Measurements from ENCODE around the gene PAH. TPM values are rescaled to one million over a fixed set of nuclear protein-coding genes. Genes with fewer than 3 reads are reported as not detected.

PAH gene
- total RNA-seq, 3 donors from 2014 or later = 2.8 TPM; not detected in 2

DNA sequence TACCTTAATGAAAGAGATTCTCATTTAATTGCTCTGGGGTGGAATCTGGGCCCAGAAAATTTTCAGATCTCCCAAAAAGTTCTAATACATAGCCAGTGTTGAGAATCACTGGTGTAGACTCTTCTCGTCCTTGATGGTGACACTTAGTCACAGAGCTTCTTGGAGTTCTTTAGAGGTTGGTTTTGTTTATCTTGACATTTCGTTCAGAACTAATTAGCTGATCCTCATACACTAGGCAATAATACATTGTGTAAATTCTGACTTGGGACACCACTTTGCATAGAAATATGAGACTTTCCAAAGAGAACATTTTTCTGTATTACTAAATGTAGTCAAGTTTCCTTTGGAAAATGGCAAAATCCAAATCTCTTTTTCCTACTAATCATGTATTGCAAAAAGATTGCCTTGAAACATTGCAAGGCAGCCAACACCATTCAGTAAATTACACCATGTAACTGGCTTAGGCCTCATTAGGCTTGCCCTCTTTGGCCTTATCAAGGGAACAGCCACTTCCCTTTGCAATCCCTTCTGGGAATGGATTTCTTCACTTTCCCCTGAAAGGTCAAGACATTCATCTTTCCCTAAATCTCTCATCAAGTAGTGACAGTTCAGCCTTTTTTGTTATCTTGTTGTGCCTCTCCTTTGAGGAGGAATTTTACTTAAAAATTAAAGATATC lies 102.2 kb downstream of the PAH start:
- intact Hi-C loops (cut with DNase I; ENCODE audit: low total_unique reads) = no loop called here
- H3K27me3 ChIP-seq = no peaks in the 10 kb centered on the region
- H3K27ac ChIP-seq = peak overlapping the region in 1 of 2 donors; percentile 35
- H3K4me1 ChIP-seq = no peaks in the 10 kb centered on the region
- no peak overlapping the region for H3K4me3 ChIP-seq
- no peak for DNase-seq (ENCODE audit: low spot score in 2 of 2)
- TF ChIP-seq CTCF (IDR thresholded peaks at IDR 0.05) (no peak), POLR2A (IDR thresholded peaks at IDR 0.05) (no peak), POLR2AphosphoS5 (IDR thresholded peaks at IDR 0.05) (peak in 1 of 3 donors; percentile 86)
- H3K36me3 ChIP-seq = no peaks in the 10 kb centered on the region
- H3K9me3 ChIP-seq = no peaks in the 10 kb centered on the region

DNA sequence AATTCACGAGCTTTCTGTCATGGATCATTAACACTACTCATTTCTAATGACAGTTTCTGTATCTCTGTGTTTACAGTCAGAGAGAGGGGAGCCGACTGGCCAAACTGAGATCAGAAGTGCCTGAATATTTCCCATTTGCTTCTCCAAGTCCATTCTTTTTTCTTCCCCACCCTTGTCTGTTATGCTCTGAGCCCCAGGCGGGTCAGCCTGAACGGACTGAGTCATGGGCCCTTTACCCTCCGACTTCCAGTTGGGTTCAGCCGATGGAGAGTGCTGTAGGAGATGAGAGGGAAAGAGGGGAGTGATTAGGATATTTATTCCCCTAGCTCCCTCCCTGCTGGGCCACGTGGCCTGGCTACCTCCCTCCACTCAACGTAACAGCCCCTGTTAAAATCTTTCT lies 104.7 kb downstream of the PAH start:
- DNase-seq (ENCODE audit: low spot score in 2 of 2) = no peak
- no peaks in the 10 kb centered on the region for H3K9me3 ChIP-seq
- H3K27me3 ChIP-seq = no peaks in the 10 kb centered on the region
- no peaks in the 10 kb centered on the region for H3K36me3 ChIP-seq
- no peaks in the 10 kb centered on the region for H3K4me1 ChIP-seq
- intact Hi-C loops (cut with DNase I; ENCODE audit: low total_unique reads) = no loop called here
- H3K4me3 ChIP-seq = no peak overlapping the region
- TF ChIP-seq POLR2AphosphoS5 (IDR thresholded peaks at IDR 0.05) (no peak), CTCF (IDR thresholded peaks at IDR 0.05) (no peak), POLR2A (IDR thresholded peaks at IDR 0.05) (no peak)
- no peak overlapping the region for H3K27ac ChIP-seq

DNA sequence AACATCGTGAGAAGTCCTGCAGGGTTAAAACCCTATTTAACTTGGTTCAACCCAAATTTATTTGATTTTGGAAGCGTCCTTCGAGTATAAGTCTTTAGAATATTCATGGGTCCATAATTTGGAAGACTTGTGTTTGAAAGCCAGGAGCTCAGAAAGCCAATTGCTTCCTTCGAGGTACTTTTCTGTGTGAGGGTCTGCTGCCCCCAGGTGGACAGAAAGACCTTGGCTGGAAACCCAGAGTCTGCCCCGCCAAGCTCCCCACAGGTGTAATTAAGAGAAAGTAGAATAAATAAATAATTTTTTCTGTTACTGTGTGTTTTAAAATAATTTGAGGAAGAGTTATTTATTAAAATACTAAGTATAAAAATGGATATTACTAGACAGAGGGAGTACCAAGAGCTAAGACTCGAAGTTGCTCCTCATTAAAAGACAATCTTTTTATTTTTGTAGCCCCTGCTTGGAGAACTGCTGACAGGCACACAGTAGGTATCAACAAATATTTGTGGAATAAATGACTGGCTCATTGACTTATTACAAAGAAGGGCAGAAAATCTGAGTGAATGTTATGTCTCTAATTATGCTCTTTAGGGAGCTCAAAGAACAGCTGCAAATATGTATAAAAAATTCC lies 105.8 kb downstream of the PAH start:
- H3K4me1 ChIP-seq = no peaks in the 10 kb centered on the region
- H3K4me3 ChIP-seq = no peak overlapping the region
- H3K27me3 ChIP-seq = no peaks in the 10 kb centered on the region
- no peak for DNase-seq (ENCODE audit: low spot score in 2 of 2)
- TF ChIP-seq POLR2A (IDR thresholded peaks at IDR 0.05) = no peak
- TF ChIP-seq CTCF (IDR thresholded peaks at IDR 0.05) = peak in 1 of 3 donors; percentile 16
- no peak for TF ChIP-seq POLR2AphosphoS5 (IDR thresholded peaks at IDR 0.05)
- H3K27ac ChIP-seq = no peak overlapping the region
- no peaks in the 10 kb centered on the region for H3K9me3 ChIP-seq
- intact Hi-C loops (cut with DNase I; ENCODE audit: low total_unique reads) = no loop called here
- no peaks in the 10 kb centered on the region for H3K36me3 ChIP-seq

- no peaks in the 10 kb centered on the region for H3K36me3 ChIP-seq
- intact Hi-C loops (cut with DNase I; ENCODE audit: low total_unique reads) = no loop called here
- H3K4me1 ChIP-seq = no peaks in the 10 kb centered on the region
- no peak overlapping the region for H3K27ac ChIP-seq
- H3K27me3 ChIP-seq = no peaks in the 10 kb centered on the region
- DNase-seq (ENCODE audit: low spot score in 2 of 2) = no peak
- TF ChIP-seq CTCF (IDR thresholded peaks at IDR 0.05) (no peak), POLR2A (IDR thresholded peaks at IDR 0.05) (no peak), POLR2AphosphoS5 (IDR thresholded peaks at IDR 0.05) (no peak)
- no peaks in the 10 kb centered on the region for H3K9me3 ChIP-seq
- no peak overlapping the region for H3K4me3 ChIP-seq
Observed at GRCh38 chr12:102808412-102808811, 108.6 kb downstream of the PAH start.

DNA sequence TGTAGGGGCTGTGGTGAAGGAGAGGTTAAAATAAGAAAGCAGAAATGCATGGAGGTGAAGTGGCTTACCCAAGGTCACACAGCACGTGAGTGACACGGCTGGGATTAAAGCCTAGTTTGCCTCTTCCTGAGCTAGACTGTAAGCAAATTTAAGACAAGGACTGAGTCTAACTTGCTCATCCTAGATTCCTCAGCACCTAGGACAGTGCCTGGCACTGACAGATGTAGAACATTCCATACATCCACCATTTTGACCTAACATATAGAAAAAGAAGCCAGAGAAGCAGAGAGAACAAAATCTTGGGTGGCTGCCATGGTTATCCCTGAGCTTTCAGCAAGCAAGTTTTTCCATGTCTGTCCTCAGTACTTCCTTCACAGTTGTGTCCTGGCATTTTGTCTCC lies 110.5 kb downstream of the PAH start:
- H3K36me3 ChIP-seq = no peaks in the 10 kb centered on the region
- no peak for DNase-seq (ENCODE audit: low spot score in 2 of 2)
- no peak for TF ChIP-seq POLR2A (IDR thresholded peaks at IDR 0.05)
- TF ChIP-seq POLR2AphosphoS5 (IDR thresholded peaks at IDR 0.05) = no peak
- TF ChIP-seq CTCF (IDR thresholded peaks at IDR 0.05) = no peak
- intact Hi-C loops (cut with DNase I; ENCODE audit: low total_unique reads) = no loop called here
- no peaks in the 10 kb centered on the region for H3K9me3 ChIP-seq
- H3K4me3 ChIP-seq = no peak overlapping the region
- H3K27me3 ChIP-seq = no peaks in the 10 kb centered on the region
- no peak overlapping the region for H3K27ac ChIP-seq
- no peaks in the 10 kb centered on the region for H3K4me1 ChIP-seq

All from breast epithelium (tissue), 4 donors.